ENCODE data around the gene ZNF286A. TPM values are rescaled to one million over a fixed set of nuclear protein-coding genes. Genes with fewer than 3 reads are reported as not detected.
"Not testable (repeated sequence)": the region's sequence is repeated elsewhere in the genome, so short reads cannot be mapped to it uniquely, and the experiment has no call there.

ZNF286A gene
- polyA plus RNA-seq, 3 donors, result 2.3 to 3.2 (median 2.9) TPM

DNA sequence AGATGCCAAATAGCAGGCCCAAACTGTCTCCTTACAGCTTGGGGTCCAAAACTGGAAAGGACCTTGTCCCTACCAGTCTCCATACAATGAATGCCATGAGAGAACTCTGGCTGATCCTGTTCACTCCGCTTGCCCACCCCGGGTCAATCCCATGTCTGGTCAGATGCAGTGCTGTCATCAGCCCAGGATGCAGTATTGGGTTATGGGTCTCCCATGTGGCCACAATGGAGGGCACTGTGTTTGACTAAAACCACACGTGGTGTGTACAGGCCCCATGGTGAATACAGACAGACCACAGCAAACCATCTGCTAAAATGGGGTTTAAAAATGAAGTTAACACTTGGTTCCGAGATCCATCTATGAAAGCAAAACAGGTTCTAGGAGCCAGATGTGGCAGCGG is 35.9 kb upstream of the ZNF286A start:
- peaks cover 0 to 2% (median 0%) of the 10 kb centered on the region in 3 donors for H3K27me3 Mint-ChIP-seq (ENCODE audit: low read depth in 3 of 3)
- no peaks in the 10 kb centered on the region for H3K4me1 Mint-ChIP-seq
- H3K36me3 ChIP-seq (replicated peaks in 1 of 2; ENCODE audit: control insufficient read depth in 1 of 2, insufficient read depth in 2 of 2, low read length in 2 of 2), result no peaks in the 10 kb centered on the region
- no peak overlapping the region for H3K27ac Mint-ChIP-seq
- H3K4me2 ChIP-seq (replicated peaks; ENCODE audit: extremely low read depth, low read length, poor library complexity, severe bottlenecking), result no peak overlapping the region
- no peak overlapping the region for H3K4me3 Mint-ChIP-seq
- no peaks in the 10 kb centered on the region for H4K20me1 ChIP-seq (ENCODE audit: insufficient read depth, low read length)
- H2AFZ ChIP-seq (ENCODE audit: insufficient read depth, low read depth, low read length, poor library complexity, severe bottlenecking), result no peak overlapping the region
- intact Hi-C loops (cut with micrococcal nuclease), result no loop called here
- H3K79me2 ChIP-seq (ENCODE audit: insufficient read depth, low read length), result no peaks in the 10 kb centered on the region
- no peaks in the 10 kb centered on the region for H3K27me3 ChIP-seq (ENCODE audit: control insufficient read depth in 2 of 2, insufficient read depth in 2 of 2, low read length in 2 of 2)
- peaks cover 3 to 24% of the 10 kb centered on the region in 2 donors for H3K36me3 Mint-ChIP-seq
- TF ChIP-seq, protein P1, sequence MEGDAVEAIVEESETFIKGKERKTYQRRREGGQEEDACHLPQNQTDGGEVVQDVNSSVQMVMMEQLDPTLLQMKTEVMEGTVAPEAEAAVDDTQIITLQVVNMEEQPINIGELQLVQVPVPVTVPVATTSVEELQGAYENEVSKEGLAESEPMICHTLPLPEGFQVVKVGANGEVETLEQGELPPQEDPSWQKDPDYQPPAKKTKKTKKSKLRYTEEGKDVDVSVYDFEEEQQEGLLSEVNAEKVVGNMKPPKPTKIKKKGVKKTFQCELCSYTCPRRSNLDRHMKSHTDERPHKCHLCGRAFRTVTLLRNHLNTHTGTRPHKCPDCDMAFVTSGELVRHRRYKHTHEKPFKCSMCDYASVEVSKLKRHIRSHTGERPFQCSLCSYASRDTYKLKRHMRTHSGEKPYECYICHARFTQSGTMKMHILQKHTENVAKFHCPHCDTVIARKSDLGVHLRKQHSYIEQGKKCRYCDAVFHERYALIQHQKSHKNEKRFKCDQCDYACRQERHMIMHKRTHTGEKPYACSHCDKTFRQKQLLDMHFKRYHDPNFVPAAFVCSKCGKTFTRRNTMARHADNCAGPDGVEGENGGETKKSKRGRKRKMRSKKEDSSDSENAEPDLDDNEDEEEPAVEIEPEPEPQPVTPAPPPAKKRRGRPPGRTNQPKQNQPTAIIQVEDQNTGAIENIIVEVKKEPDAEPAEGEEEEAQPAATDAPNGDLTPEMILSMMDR (IDR thresholded peaks at IDR 0.05), result no peak
- H3K9ac ChIP-seq (ENCODE audit: insufficient read depth, low read length, poor library complexity, severe bottlenecking), result no peak overlapping the region
- DNase-seq, result no peak
- H3K9me3 Mint-ChIP-seq, result no peaks in the 10 kb centered on the region
- 98% methylated on average over 5 of the region's 5 CpGs for WGBS (ENCODE audit: insufficient coverage)
- no peaks in the 10 kb centered on the region for H3K9me3 ChIP-seq (replicated peaks in 1 of 2; ENCODE audit: control insufficient read depth in 1 of 2, insufficient read depth in 1 of 2, low read length in 2 of 2)
- no peak overlapping the region for H3K27ac ChIP-seq (ENCODE audit: low read depth in 1 of 2, low read length in 2 of 2)
- no peak overlapping the region for H3K4me3 ChIP-seq (replicated peaks in 1 of 3; ENCODE audit: low read depth in 2 of 3, low read length in 3 of 3)
- H3K4me1 ChIP-seq (ENCODE audit: control insufficient read depth in 1 of 2, insufficient read depth in 2 of 2, low read length in 2 of 2), result no peaks in the 10 kb centered on the region

DNA sequence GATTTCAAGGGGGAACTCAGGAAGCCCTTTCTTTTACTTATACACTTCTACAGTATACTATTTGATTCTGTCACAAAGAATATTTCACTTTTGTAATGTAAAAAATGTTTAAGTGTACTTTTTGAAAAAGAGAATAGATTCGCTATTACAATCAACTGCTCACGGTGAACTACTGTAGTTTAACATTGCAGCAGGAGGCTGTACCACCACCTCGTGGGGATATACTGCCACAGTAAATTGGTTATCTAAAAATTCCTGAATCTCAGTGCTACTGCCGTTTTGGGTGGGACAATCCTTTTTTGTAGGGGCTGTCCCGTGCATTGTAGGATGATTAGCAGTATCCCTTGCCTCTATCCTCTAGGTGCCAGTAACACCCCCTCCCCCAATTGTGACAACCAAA is 30.0 kb upstream of the ZNF286A start:
- H3K4me2 ChIP-seq (replicated peaks; ENCODE audit: extremely low read depth, low read length, poor library complexity, severe bottlenecking); H4K20me1 ChIP-seq (ENCODE audit: insufficient read depth, low read length); H3K27me3 ChIP-seq (ENCODE audit: control insufficient read depth in 2 of 2, insufficient read depth in 2 of 2, low read length in 2 of 2); H3K4me1 ChIP-seq (ENCODE audit: control insufficient read depth in 1 of 2, insufficient read depth in 2 of 2, low read length in 2 of 2); H3K4me1 Mint-ChIP-seq; H3K9me3 Mint-ChIP-seq; H3K27ac Mint-ChIP-seq; H3K4me3 Mint-ChIP-seq; DNase-seq; intact Hi-C loops (cut with micrococcal nuclease); H3K79me2 ChIP-seq (ENCODE audit: insufficient read depth, low read length); H3K27ac ChIP-seq (ENCODE audit: low read depth in 1 of 2, low read length in 2 of 2); H2AFZ ChIP-seq (ENCODE audit: insufficient read depth, low read depth, low read length, poor library complexity, severe bottlenecking); H3K36me3 ChIP-seq (replicated peaks in 1 of 2; ENCODE audit: control insufficient read depth in 1 of 2, insufficient read depth in 2 of 2, low read length in 2 of 2); H3K27me3 Mint-ChIP-seq (ENCODE audit: low read depth in 3 of 3); H3K9ac ChIP-seq (ENCODE audit: insufficient read depth, low read length, poor library complexity, severe bottlenecking); H3K9me3 ChIP-seq (replicated peaks in 1 of 2; ENCODE audit: control insufficient read depth in 1 of 2, insufficient read depth in 1 of 2, low read length in 2 of 2); H3K4me3 ChIP-seq (replicated peaks in 1 of 3; ENCODE audit: low read depth in 2 of 3, low read length in 3 of 3): not testable (repeated sequence)
- 100% methylated on average over 1 of the region's 5 CpGs for whole genome bisulfite sequencing (ENCODE audit: insufficient coverage)
- H3K36me3 Mint-ChIP-seq, result peaks cover 2 to 11% of the 10 kb centered on the region in 2 donors

DNA sequence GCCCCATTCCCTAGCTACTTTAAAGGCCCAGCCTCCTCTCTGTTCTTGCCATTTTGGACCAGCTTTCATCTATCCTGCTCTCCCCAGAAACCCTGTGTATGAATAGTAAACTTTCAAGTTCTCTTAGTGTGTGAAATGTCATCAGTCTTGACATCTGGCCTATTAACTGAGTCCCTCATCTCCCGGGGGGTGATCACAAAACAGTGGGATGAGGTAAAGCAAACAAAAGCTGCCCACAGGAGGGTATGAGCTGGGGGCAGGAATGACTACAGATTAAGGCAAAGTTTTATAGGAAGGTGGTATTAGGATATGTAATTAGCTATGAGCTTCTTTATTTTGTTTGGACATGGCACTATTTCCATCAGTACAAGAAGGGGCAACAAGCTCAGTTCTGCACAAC is 24.9 kb upstream of the ZNF286A start:
- H3K9me3 Mint-ChIP-seq; H3K4me1 ChIP-seq (ENCODE audit: control insufficient read depth in 1 of 2, insufficient read depth in 2 of 2, low read length in 2 of 2); H3K4me2 ChIP-seq (replicated peaks; ENCODE audit: extremely low read depth, low read length, poor library complexity, severe bottlenecking); H3K4me3 Mint-ChIP-seq; H3K27ac Mint-ChIP-seq; H3K79me2 ChIP-seq (ENCODE audit: insufficient read depth, low read length); H3K9me3 ChIP-seq (replicated peaks in 1 of 2; ENCODE audit: control insufficient read depth in 1 of 2, insufficient read depth in 1 of 2, low read length in 2 of 2); H2AFZ ChIP-seq (ENCODE audit: insufficient read depth, low read depth, low read length, poor library complexity, severe bottlenecking); H3K4me1 Mint-ChIP-seq; H3K27me3 Mint-ChIP-seq (ENCODE audit: low read depth in 3 of 3); H3K36me3 ChIP-seq (replicated peaks in 1 of 2; ENCODE audit: control insufficient read depth in 1 of 2, insufficient read depth in 2 of 2, low read length in 2 of 2); H3K27me3 ChIP-seq (ENCODE audit: control insufficient read depth in 2 of 2, insufficient read depth in 2 of 2, low read length in 2 of 2); H3K9ac ChIP-seq (ENCODE audit: insufficient read depth, low read length, poor library complexity, severe bottlenecking); intact Hi-C loops (cut with micrococcal nuclease); H3K4me3 ChIP-seq (replicated peaks in 1 of 3; ENCODE audit: low read depth in 2 of 3, low read length in 3 of 3); H4K20me1 ChIP-seq (ENCODE audit: insufficient read depth, low read length); H3K27ac ChIP-seq (ENCODE audit: low read depth in 1 of 2, low read length in 2 of 2); DNase-seq: not testable (repeated sequence)
- WGBS (ENCODE audit: insufficient coverage), result no CpG with 5 or more reads among the region's 1 CpG
- H3K36me3 Mint-ChIP-seq, result peaks cover 3 to 13% of the 10 kb centered on the region in 2 donors

DNA sequence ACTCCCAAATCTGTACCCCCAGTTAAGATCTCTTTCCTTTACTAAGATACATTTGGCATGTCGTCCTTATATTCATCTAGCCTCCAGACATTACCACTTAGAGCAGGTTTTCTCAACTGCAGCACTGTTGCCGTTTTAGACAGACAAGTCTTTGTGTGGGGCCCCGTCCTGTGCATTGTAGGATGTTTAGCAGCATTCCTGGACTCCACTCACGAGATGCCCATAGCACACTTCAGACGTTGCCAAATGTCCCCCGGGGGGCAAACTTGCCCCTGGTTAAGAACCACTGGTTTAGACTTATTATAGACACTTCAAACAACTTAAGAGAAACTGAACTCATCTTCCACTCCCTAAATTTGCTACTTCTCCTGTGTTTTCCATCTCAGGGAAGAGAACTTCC is 23.6 kb upstream of the ZNF286A start:
- H3K36me3 Mint-ChIP-seq, result peaks cover 3 to 11% of the 10 kb centered on the region in 2 donors
- H3K4me1 ChIP-seq (ENCODE audit: control insufficient read depth in 1 of 2, insufficient read depth in 2 of 2, low read length in 2 of 2); H3K9me3 Mint-ChIP-seq; H3K27me3 ChIP-seq (ENCODE audit: control insufficient read depth in 2 of 2, insufficient read depth in 2 of 2, low read length in 2 of 2); H3K27ac ChIP-seq (ENCODE audit: low read depth in 1 of 2, low read length in 2 of 2); H2AFZ ChIP-seq (ENCODE audit: insufficient read depth, low read depth, low read length, poor library complexity, severe bottlenecking); H3K36me3 ChIP-seq (replicated peaks in 1 of 2; ENCODE audit: control insufficient read depth in 1 of 2, insufficient read depth in 2 of 2, low read length in 2 of 2); H3K9me3 ChIP-seq (replicated peaks in 1 of 2; ENCODE audit: control insufficient read depth in 1 of 2, insufficient read depth in 1 of 2, low read length in 2 of 2); H3K27me3 Mint-ChIP-seq (ENCODE audit: low read depth in 3 of 3); H4K20me1 ChIP-seq (ENCODE audit: insufficient read depth, low read length); H3K4me2 ChIP-seq (replicated peaks; ENCODE audit: extremely low read depth, low read length, poor library complexity, severe bottlenecking); H3K79me2 ChIP-seq (ENCODE audit: insufficient read depth, low read length); intact Hi-C loops (cut with micrococcal nuclease); DNase-seq; H3K4me3 Mint-ChIP-seq; H3K9ac ChIP-seq (ENCODE audit: insufficient read depth, low read length, poor library complexity, severe bottlenecking); H3K4me3 ChIP-seq (replicated peaks in 1 of 3; ENCODE audit: low read depth in 2 of 3, low read length in 3 of 3); H3K27ac Mint-ChIP-seq; H3K4me1 Mint-ChIP-seq: not testable (repeated sequence)
- 100% methylated on average over 2 of the region's 6 CpGs for WGBS (ENCODE audit: insufficient coverage)

Data from CD14-positive monocyte (primary cell).